Sigmoid colon (tissue), 3 donors: Measurements from ENCODE around the gene SH3TC2.

Source experiments
- POLR2A ChIP-seq, 2 donors: fragments of 450-650 bp; IDR thresholded peaks; one replicate each; pipeline ENCODE4 v1.6.1; 2016; ENCODE audit warnings: antibody characterized with exemption in 2 of 2, mild to moderate bottlenecking in 2 of 2, moderate library complexity in 2 of 2
- TF ChIP-seq, protein P1 (sequence below), 4 experiments: fragments of 450-650 bp in 3 of 4; fragments of 200-600 bp in 1 of 4; IDR thresholded peaks; one replicate each; pipeline ENCODE4 v1.5.1; 2016 to 2019; ENCODE audit warnings: antibody characterized with exemption in 4 of 4, mild to moderate bottlenecking in 3 of 4, moderate library complexity in 2 of 4

DNA sequence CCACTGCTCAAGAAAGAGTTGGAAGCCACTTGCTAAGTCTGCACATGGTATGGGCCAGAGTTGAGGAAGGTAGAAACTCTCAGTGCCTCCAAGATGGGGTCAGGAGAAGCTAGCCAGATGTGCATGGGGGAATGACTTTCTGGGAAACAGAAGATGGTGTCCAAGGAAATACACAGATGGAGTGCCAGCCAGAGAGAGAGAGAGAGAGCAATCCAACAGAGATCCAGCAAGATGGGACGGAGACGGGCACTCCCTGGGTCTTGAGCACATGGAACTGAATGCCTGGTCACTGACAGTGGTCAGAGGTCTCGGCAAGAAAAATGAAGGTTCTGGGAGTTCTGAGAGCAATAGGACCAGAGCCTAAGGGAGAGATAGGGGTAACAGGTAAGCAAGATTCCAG is 82.1 kb downstream of the SH3TC2 start:
- TF ChIP-seq, protein P1, sequence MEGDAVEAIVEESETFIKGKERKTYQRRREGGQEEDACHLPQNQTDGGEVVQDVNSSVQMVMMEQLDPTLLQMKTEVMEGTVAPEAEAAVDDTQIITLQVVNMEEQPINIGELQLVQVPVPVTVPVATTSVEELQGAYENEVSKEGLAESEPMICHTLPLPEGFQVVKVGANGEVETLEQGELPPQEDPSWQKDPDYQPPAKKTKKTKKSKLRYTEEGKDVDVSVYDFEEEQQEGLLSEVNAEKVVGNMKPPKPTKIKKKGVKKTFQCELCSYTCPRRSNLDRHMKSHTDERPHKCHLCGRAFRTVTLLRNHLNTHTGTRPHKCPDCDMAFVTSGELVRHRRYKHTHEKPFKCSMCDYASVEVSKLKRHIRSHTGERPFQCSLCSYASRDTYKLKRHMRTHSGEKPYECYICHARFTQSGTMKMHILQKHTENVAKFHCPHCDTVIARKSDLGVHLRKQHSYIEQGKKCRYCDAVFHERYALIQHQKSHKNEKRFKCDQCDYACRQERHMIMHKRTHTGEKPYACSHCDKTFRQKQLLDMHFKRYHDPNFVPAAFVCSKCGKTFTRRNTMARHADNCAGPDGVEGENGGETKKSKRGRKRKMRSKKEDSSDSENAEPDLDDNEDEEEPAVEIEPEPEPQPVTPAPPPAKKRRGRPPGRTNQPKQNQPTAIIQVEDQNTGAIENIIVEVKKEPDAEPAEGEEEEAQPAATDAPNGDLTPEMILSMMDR (IDR thresholded peaks at IDR 0.05), result no peak
- no peak for TF ChIP-seq POLR2A (IDR thresholded peaks at IDR 0.05)
